Neural progenitor cell (in vitro differentiated cells): ENCODE results near the gene PLA2G6. TPM values are rescaled to one million over a fixed set of nuclear protein-coding genes. Genes with fewer than 3 reads are reported as not detected.

Source experiments
- DNase-seq: peaks from one replicate; pipeline ENCODE4 v3.0.0-alpha.2; 2016; ENCODE audit warnings: low spot score
- H2AFZ ChIP-seq: fragments of 200-600 bp; sonication (generic); replicated peaks from 2 replicates; pipeline ENCODE4 v1.6.1; 2016; ENCODE audit warnings: antibody characterized with exemption
- H3F3A ChIP-seq: fragments of 200-600 bp; sonication (generic); 2 replicates; pipeline ENCODE4 v1.6.1; 2016; ENCODE audit warnings: antibody characterized with exemption, low read depth
- H3K27ac ChIP-seq: fragments of 200-600 bp; sonication (generic); 2 replicates; pipeline ENCODE4 v1.5.1; 2016; ENCODE audit warnings: mild to moderate bottlenecking
- H3K27me3 ChIP-seq: fragments of 200-600 bp; sonication (generic); 2 replicates; pipeline ENCODE4 v1.6.1; 2016; ENCODE audit warnings: mild to moderate bottlenecking, moderate library complexity
- H3K36me3 ChIP-seq: fragments of 200-600 bp; sonication (generic); 2 replicates; pipeline ENCODE4 v1.5.1; 2016
- H3K4me1 ChIP-seq: fragments of 200-600 bp; sonication (generic); 2 replicates; pipeline ENCODE4 v1.6.1; 2016; ENCODE audit warnings: mixed run types
- H3K4me2 ChIP-seq: fragments of 200-600 bp; sonication (generic); 2 replicates; pipeline ENCODE4 v1.6.1; 2016
- H3K4me3 ChIP-seq: fragments of 200-600 bp; sonication (generic); 2 replicates; pipeline ENCODE4 v1.5.1; 2016
- H3K79me2 ChIP-seq: fragments of 200-600 bp; sonication (generic); 2 replicates; pipeline ENCODE4 v1.6.1; 2016; ENCODE audit warnings: low read depth
- H3K9ac ChIP-seq: fragments of 200-600 bp; sonication (generic); 2 replicates; pipeline ENCODE4 v1.6.1; 2016
- H3K9me3 ChIP-seq: fragments of 200-600 bp; sonication (generic); 2 replicates; pipeline ENCODE4 v1.5.1; 2016; ENCODE audit warnings: low read depth
- H4K20me1 ChIP-seq: fragments of 200-600 bp; sonication (generic); 2 replicates; pipeline ENCODE4 v1.6.1; 2016; ENCODE audit warnings: low read depth
- H3K27ac Mint-ChIP-seq: 3 replicates; pipeline ENCODE4 v1.8.0; 2021; ENCODE audit warnings: mixed read lengths
- H3K27me3 Mint-ChIP-seq: 2 replicates; pipeline ENCODE4 v1.8.0; 2022; ENCODE audit warnings: low read depth, mild to moderate bottlenecking, inconsistent platforms, moderate library complexity, mixed read lengths; ENCODE audit not compliant: insufficient read depth
- H3K36me3 Mint-ChIP-seq: 3 replicates; pipeline ENCODE4 v1.8.0; 2021; ENCODE audit warnings: mixed read lengths
- H3K4me1 Mint-ChIP-seq: 3 replicates; pipeline ENCODE4 v1.8.0; 2021; ENCODE audit warnings: mixed read lengths
- H3K4me3 Mint-ChIP-seq: 3 replicates; pipeline ENCODE4 v1.8.0; 2021; ENCODE audit warnings: mild to moderate bottlenecking, moderate library complexity, mixed read lengths
- H3K9me3 Mint-ChIP-seq: 3 replicates; pipeline ENCODE4 v1.8.0; 2020; ENCODE audit warnings: mixed read lengths
- CTCF ChIP-seq: fragments of 200-600 bp; sonication (generic); IDR thresholded peaks from 2 replicates; pipeline ENCODE4 v1.5.1; 2017; ENCODE audit warnings: antibody characterized with exemption, mild to moderate bottlenecking
- EZH2 ChIP-seq: fragments of 200-600 bp; sonication (generic); IDR thresholded peaks from 2 replicates; pipeline ENCODE4 v1.6.1; 2017; ENCODE audit warnings: antibody characterized with exemption, mild to moderate bottlenecking, moderate library complexity
- EZH2phosphoT487 ChIP-seq: fragments of 200-600 bp; sonication (generic); IDR thresholded peaks from 2 replicates; pipeline ENCODE4 v1.6.1; 2017; ENCODE audit warnings: antibody characterized with exemption
- total RNA-seq: library from RNA; depleted of rRNA; stranded (reverse); fragments of >200 nt; gene quantifications from 2 replicates; pipeline ENCODE4 v1.2.3, GENCODE V29; 2015; ENCODE audit warnings: low replicate concordance

Gene PLA2G6
- total RNA-seq, 1 donor from 2014 or later: 20.1 TPM

- Histone ChIP-seq H3K4me3 (no peak overlapping the region), H3F3A (peaks cover 10% of the 10 kb centered on the region), H3K4me1 (peaks cover 15% of the 10 kb centered on the region), H3K4me2 (no peak overlapping the region), H3K9ac (no peak overlapping the region), H3K36me3 (no peaks in the 10 kb centered on the region), H3K27ac (no peak overlapping the region), H2AFZ (no peak overlapping the region), H3K9me3 (no peaks in the 10 kb centered on the region), H4K20me1 (no peaks in the 10 kb centered on the region), H3K27me3 (no peaks in the 10 kb centered on the region), H3K79me2 (peaks cover 7% of the 10 kb centered on the region)
- Mint-ChIP-seq H3K27me3 (peaks cover 9% of the 10 kb centered on the region), H3K9me3 (no peaks in the 10 kb centered on the region), H3K36me3 (no peaks in the 10 kb centered on the region), H3K4me3 (no peak overlapping the region), H3K4me1 (peaks cover 54% of the 10 kb centered on the region), H3K27ac (peak overlapping the region; percentile 83)
- TF ChIP-seq EZH2phosphoT487 (no peak), EZH2 (no peak), CTCF (no peak)
- no peak for DNase-seq
These were observed 4.6 kb downstream of the PLA2G6 start for GRCh38 chr22:38177044-38177443.

GRCh38 chr22:38176170-38176741 lies 5.4 kb downstream of the PLA2G6 start:
- no peak overlapping the region for H3K27ac Mint-ChIP-seq
- Histone ChIP-seq H3K9me3 (no peaks in the 10 kb centered on the region), H4K20me1 (no peaks in the 10 kb centered on the region), H3K27ac (no peak overlapping the region), H3K36me3 (no peaks in the 10 kb centered on the region), H3K4me2 (no peak overlapping the region), H3K9ac (no peak overlapping the region), H3K79me2 (peaks cover 7% of the 10 kb centered on the region), H3K27me3 (no peaks in the 10 kb centered on the region), H3K4me1 (peaks cover 15% of the 10 kb centered on the region), H2AFZ (no peak overlapping the region), H3F3A (peaks cover 10% of the 10 kb centered on the region), H3K4me3 (no peak overlapping the region)
- peaks cover 6% of the 10 kb centered on the region for H3K27me3 Mint-ChIP-seq
- TF ChIP-seq EZH2 (no peak), CTCF (no peak), EZH2phosphoT487 (no peak)
- H3K4me1 Mint-ChIP-seq: peaks cover 50% of the 10 kb centered on the region
- H3K4me3 Mint-ChIP-seq: no peak overlapping the region
- no peaks in the 10 kb centered on the region for H3K9me3 Mint-ChIP-seq
- no peak for DNase-seq
- no peaks in the 10 kb centered on the region for H3K36me3 Mint-ChIP-seq

GRCh38 chr22:38175206-38176118 lies 6.2 kb downstream of the PLA2G6 start:
- Mint-ChIP-seq H3K36me3 (no peaks in the 10 kb centered on the region), H3K27me3 (peaks cover 5% of the 10 kb centered on the region), H3K27ac (peak overlapping the region; percentile 2), H3K9me3 (no peaks in the 10 kb centered on the region), H3K4me3 (no peak overlapping the region), H3K4me1 (peaks cover 47% of the 10 kb centered on the region)
- H3F3A ChIP-seq: peaks cover 10% of the 10 kb centered on the region
- H2AFZ ChIP-seq: no peak overlapping the region
- H3K36me3 ChIP-seq: no peaks in the 10 kb centered on the region
- H3K4me1 ChIP-seq: peaks cover 9% of the 10 kb centered on the region
- no peak for TF ChIP-seq CTCF
- TF ChIP-seq EZH2phosphoT487: no peak
- no peak for TF ChIP-seq EZH2
- no peak for DNase-seq
- no peak overlapping the region for H3K27ac ChIP-seq
- no peaks in the 10 kb centered on the region for H3K27me3 ChIP-seq
- H4K20me1 ChIP-seq: no peaks in the 10 kb centered on the region
- H3K4me3 ChIP-seq: no peak overlapping the region
- peaks cover under 1% of the 10 kb centered on the region for H3K79me2 ChIP-seq
- H3K4me2 ChIP-seq: no peak overlapping the region
- H3K9ac ChIP-seq: no peak overlapping the region
- H3K9me3 ChIP-seq: no peaks in the 10 kb centered on the region
